K562 (cell line): Measurements from ENCODE around the gene TF. TPM values are rescaled to one million over a fixed set of nuclear protein-coding genes. Genes with fewer than 3 reads are reported as not detected.

ENCODE experiments used
- KLF1 ChIP-seq: fragments of 450-650 bp; IDR thresholded peaks from 2 replicates; pipeline ENCODE4 v1.6.1; 2016; ENCODE audit warnings: missing genetic modification characterization, missing compliant biosample characterization
- NFXL1 ChIP-seq: fragments of 450-650 bp; formaldehyde crosslinking; IDR thresholded peaks from 2 replicates; pipeline ENCODE4 v1.4.0; 2021; ENCODE audit warnings: mild to moderate bottlenecking
- TGIF2 ChIP-seq: sonication (generic); formaldehyde crosslinking; IDR thresholded peaks from 2 replicates; pipeline ENCODE4 v1.8.1; 2022; ENCODE audit warnings: mild to moderate bottlenecking, missing genetic modification reagents, moderate library complexity
- USF1 ChIP-seq: sonication (generic); formaldehyde crosslinking; IDR thresholded peaks from 2 replicates; pipeline ENCODE4 v1.9.0; 2022; ENCODE audit warnings: mild to moderate bottlenecking, missing genetic modification reagents
- polyA plus RNA-seq, 8 experiments: library from polyadenylated mRNA; depleted of rRNA in 4 of 8; stranded (reverse) in 5 of 8; unstranded in 3 of 8; fragments of >200 nt; fragmentation: Nextera tagmentation in 2 of 8; fragmentation: Illumina TruSeq in 1 of 8; extraction: Ambion mirVana in 2 of 8; extraction: Trizol in 1 of 8; gene quantifications; 2 replicates each; pipeline versions ENCODE4 v1.2.1 to v1.2.3, GENCODE V29; 2011 to 2014; ENCODE audit warnings: inconsistent platforms in 1 of 8, missing spikeins in 1 of 8
- total RNA-seq, 7 experiments: library from RNA; depleted of rRNA in 6 of 7; stranded (reverse); fragments of >200 nt in 6 of 7; fragmentation: Illumina TruSeq in 2 of 7; extraction: Trizol in 2 of 7; gene quantifications; 2 replicates each; pipeline versions ENCODE4 v1.2.1 to v1.2.3, GENCODE V29; 2011 to 2021; ENCODE audit warnings: low replicate concordance in 1 of 7
- TF ChIP-seq, protein P1 (sequence below): IDR thresholded peaks from 2 replicates; pipeline ENCODE4 v1.6.1; 2011; ENCODE audit warnings: borderline replicate concordance, low read depth, mild to moderate bottlenecking, moderate library complexity, low read length; ENCODE audit not compliant: insufficient read depth, poor library complexity, severe bottlenecking
- TF ChIP-seq, protein P2 (sequence below): sonication (generic); formaldehyde crosslinking; IDR thresholded peaks from 2 replicates; pipeline ENCODE4 v1.8.1; 2023; ENCODE audit warnings: mild to moderate bottlenecking, missing genetic modification reagents

The TF gene
- total and polyA plus RNA-seq, 9 of the 15 experiments (the other 6 are each of a cell fraction or from before 2014, with no cell fraction given): 0.09 to 9.2 (median 3.1) TPM

DNA sequence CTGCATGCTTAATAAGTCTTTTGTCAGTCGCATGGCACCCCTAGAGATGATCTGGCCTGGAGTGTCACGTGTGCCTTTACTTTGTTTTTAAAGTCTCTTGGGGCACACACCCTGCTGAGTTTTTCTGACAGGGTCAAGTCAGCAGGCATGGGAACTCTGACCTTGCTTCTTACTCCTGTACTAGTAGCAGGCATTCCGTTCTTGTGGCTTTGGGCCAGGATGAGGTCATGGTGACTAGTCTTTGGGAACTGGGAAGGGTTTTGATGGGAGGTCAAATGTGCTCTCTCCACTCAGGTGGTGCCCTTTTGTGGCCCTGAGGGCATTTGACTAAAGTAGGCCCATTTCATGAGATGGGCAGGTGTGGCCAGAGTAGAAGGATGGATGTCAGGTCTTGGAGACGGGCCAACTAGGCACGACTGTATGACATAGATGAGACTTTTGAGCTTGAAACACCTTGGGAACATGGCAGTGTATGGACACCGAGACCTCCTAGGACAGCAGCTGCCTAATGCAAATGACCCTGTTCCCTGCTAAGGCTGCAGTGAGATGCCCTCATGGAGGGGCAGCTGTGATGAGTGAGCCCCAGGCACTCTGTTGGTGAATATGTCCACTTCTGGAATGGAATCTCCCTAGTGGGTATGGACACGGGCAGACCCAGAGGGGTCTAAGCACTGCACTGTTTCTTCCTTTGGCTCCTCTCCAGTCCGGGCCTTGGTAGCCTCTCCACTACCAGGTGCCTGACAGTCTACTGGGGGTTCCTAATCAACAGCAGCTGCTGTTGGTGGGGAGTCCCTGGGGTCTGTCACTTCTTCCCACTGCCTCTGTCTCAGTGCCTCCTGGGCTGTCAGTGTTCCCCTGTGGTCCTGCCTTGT, 75.8 kb downstream of the TF start (continued):
- TF ChIP-seq, protein P1, sequence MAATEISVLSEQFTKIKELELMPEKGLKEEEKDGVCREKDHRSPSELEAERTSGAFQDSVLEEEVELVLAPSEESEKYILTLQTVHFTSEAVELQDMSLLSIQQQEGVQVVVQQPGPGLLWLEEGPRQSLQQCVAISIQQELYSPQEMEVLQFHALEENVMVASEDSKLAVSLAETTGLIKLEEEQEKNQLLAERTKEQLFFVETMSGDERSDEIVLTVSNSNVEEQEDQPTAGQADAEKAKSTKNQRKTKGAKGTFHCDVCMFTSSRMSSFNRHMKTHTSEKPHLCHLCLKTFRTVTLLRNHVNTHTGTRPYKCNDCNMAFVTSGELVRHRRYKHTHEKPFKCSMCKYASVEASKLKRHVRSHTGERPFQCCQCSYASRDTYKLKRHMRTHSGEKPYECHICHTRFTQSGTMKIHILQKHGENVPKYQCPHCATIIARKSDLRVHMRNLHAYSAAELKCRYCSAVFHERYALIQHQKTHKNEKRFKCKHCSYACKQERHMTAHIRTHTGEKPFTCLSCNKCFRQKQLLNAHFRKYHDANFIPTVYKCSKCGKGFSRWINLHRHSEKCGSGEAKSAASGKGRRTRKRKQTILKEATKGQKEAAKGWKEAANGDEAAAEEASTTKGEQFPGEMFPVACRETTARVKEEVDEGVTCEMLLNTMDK: peak; percentile 62
- TF ChIP-seq NFXL1: no peak
- TF ChIP-seq, protein P2, sequence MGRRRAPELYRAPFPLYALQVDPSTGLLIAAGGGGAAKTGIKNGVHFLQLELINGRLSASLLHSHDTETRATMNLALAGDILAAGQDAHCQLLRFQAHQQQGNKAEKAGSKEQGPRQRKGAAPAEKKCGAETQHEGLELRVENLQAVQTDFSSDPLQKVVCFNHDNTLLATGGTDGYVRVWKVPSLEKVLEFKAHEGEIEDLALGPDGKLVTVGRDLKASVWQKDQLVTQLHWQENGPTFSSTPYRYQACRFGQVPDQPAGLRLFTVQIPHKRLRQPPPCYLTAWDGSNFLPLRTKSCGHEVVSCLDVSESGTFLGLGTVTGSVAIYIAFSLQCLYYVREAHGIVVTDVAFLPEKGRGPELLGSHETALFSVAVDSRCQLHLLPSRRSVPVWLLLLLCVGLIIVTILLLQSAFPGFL (CRISPR knock-in tag): no peak
- TF ChIP-seq TGIF2 (CRISPR knock-in tag): no peak
- no peak for TF ChIP-seq KLF1 (tag)
- no peak for TF ChIP-seq USF1 (CRISPR knock-in tag)
